ENCODE data around the gene CABCOCO1.

DNA sequence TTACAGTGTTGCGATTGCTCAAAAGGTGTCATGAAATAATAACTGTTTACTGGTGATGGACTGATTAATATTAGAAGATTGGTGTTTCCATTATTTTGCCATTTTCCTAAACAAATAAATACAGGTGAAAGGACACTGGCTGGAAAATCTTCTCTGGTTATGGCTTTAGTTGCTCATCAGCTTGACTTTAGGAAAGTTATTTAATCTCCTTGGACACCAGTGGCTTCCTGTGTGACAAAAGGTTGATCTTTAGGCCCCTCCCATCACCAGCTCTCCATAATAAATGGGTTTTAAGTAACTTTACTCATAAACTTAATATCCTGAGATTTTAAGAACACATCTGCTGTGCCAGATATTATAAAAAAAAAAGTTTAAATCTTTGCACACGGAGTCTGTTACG is 737 bp downstream of the CABCOCO1 start:
- no peak for TF ChIP-seq BHLHE40 (IDR thresholded peaks at IDR 0.05; ENCODE audit: borderline replicate concordance)
- TF ChIP-seq ZNF384 (IDR thresholded peaks at IDR 0.05) = no peak
- no peak for TF ChIP-seq CTBP1 (IDR thresholded peaks at IDR 0.05; ENCODE audit: borderline replicate concordance)
- no peak for TF ChIP-seq SUZ12 (IDR thresholded peaks at IDR 0.05)
- no peak for TF ChIP-seq FOXA1 (IDR thresholded peaks at IDR 0.05)
